Trophoblast cell (in vitro differentiated cells and primary cell): Measurements from ENCODE around the gene CHERP.
A peak's percentile ranks its signal among the peaks of the same experiment; 100 is the strongest.

Experiments used
- DNase-seq, 2 donors: peaks; one replicate each; pipeline ENCODE4 v3.0.0-alpha.2; 2016
- H2AFZ ChIP-seq: 2 replicates; pipeline ENCODE4 v1.6.1; 2013; ENCODE audit warnings: low read length, moderate library complexity, mild to moderate bottlenecking; ENCODE audit not compliant: insufficient read depth, poor library complexity
- H2AK5ac ChIP-seq: 2 replicates; pipeline ENCODE4 v1.6.1; 2013; ENCODE audit warnings: mild to moderate bottlenecking, low read length
- H2BK120ac ChIP-seq: 2 replicates; pipeline ENCODE4 v1.6.1; 2013; ENCODE audit warnings: low read length, mild to moderate bottlenecking, moderate library complexity; ENCODE audit not compliant: insufficient read depth, poor library complexity
- H2BK12ac ChIP-seq: 2 replicates; pipeline ENCODE4 v1.6.1; 2013; ENCODE audit warnings: mild to moderate bottlenecking, low read length, moderate library complexity
- H2BK5ac ChIP-seq: 2 replicates; pipeline ENCODE4 v1.6.1; 2013; ENCODE audit warnings: low read length, low read depth, moderate library complexity, mild to moderate bottlenecking; ENCODE audit not compliant: poor library complexity
- H3K14ac ChIP-seq: 2 replicates; pipeline ENCODE4 v1.6.1; 2013; ENCODE audit warnings: mild to moderate bottlenecking, low read length
- H3K18ac ChIP-seq: 2 replicates; pipeline ENCODE4 v1.6.1; 2013; ENCODE audit warnings: mild to moderate bottlenecking, low read length
- H3K23ac ChIP-seq: 2 replicates; pipeline ENCODE4 v1.6.1; 2013; ENCODE audit warnings: low read length
- H3K27ac ChIP-seq: 2 replicates; pipeline ENCODE4 v1.5.1; 2013; ENCODE audit warnings: low read depth, mild to moderate bottlenecking, inconsistent platforms, low read length, moderate library complexity
- H3K27me3 ChIP-seq: 2 replicates; pipeline ENCODE4 v1.6.1; 2013; ENCODE audit warnings: inconsistent platforms, mild to moderate bottlenecking, low read length, moderate library complexity; ENCODE audit not compliant: insufficient read depth
- H3K36me3 ChIP-seq, 2 experiments: 1 replicate in 1 of 2; 2 replicates in 1 of 2; pipeline ENCODE4 v1.6.1; 2013; ENCODE audit warnings: low read length in 2 of 2, mild to moderate bottlenecking in 2 of 2, moderate library complexity in 1 of 2; ENCODE audit not compliant: insufficient read depth in 2 of 2, control insufficient read depth in 1 of 2
- H3K4ac ChIP-seq: 2 replicates; pipeline ENCODE4 v1.6.1; 2013; ENCODE audit warnings: low read depth, mild to moderate bottlenecking, low read length, moderate library complexity
- H3K4me1 ChIP-seq, 2 experiments: 1 replicate in 1 of 2; 2 replicates in 1 of 2; pipeline ENCODE4 v1.6.1; 2013; ENCODE audit warnings: low read length in 2 of 2, mild to moderate bottlenecking in 2 of 2, moderate library complexity in 1 of 2; ENCODE audit not compliant: insufficient read depth in 2 of 2, control insufficient read depth in 1 of 2
- H3K4me2 ChIP-seq: 2 replicates; pipeline ENCODE4 v1.6.1; 2013; ENCODE audit warnings: inconsistent platforms, mild to moderate bottlenecking, low read length, moderate library complexity
- H3K4me3 ChIP-seq: 2 replicates; pipeline ENCODE4 v1.5.1; 2013; ENCODE audit warnings: mild to moderate bottlenecking, low read depth, low read length, inconsistent platforms
- H3K79me1 ChIP-seq: one replicate; pipeline ENCODE4 v1.6.1; 2013; ENCODE audit warnings: low read length
- H3K79me2 ChIP-seq: 2 replicates; pipeline ENCODE4 v1.6.1; 2013; ENCODE audit warnings: low read length, mild to moderate bottlenecking; ENCODE audit not compliant: control insufficient read depth, insufficient read depth, poor library complexity
- H3K9ac ChIP-seq: 2 replicates; pipeline ENCODE4 v1.6.1; 2013; ENCODE audit warnings: mild to moderate bottlenecking, low read length
- H3K9me3 ChIP-seq: 2 replicates; pipeline ENCODE4 v1.6.1; 2013; ENCODE audit warnings: low read depth, mild to moderate bottlenecking, control low read depth, inconsistent platforms, low read length; ENCODE audit not compliant: insufficient read depth
- H4K12ac ChIP-seq: 2 replicates; pipeline ENCODE4 v1.6.1; 2013; ENCODE audit warnings: low read depth, mild to moderate bottlenecking, low read length, moderate library complexity
- H4K8ac ChIP-seq: 2 replicates; pipeline ENCODE4 v1.6.1; 2013; ENCODE audit warnings: low read depth, mild to moderate bottlenecking, low read length, moderate library complexity
- H4K91ac ChIP-seq: one replicate; pipeline ENCODE4 v1.6.1; 2013; ENCODE audit warnings: low read depth, mild to moderate bottlenecking, low read length, moderate library complexity
- WGBS: extraction: QIAGEN DNeasy Blood & Tissue Kit; methylation state at CpG from one replicate; pipeline ENCODE4 v1.1.7; 2013; ENCODE audit warnings: missing lambda C conversion rate; ENCODE audit not compliant: insufficient read length, insufficient coverage; ENCODE audit errors: extremely low coverage; 5-methylcytosine and 5-hydroxymethylcytosine counted together

CHERP gene

DNA sequence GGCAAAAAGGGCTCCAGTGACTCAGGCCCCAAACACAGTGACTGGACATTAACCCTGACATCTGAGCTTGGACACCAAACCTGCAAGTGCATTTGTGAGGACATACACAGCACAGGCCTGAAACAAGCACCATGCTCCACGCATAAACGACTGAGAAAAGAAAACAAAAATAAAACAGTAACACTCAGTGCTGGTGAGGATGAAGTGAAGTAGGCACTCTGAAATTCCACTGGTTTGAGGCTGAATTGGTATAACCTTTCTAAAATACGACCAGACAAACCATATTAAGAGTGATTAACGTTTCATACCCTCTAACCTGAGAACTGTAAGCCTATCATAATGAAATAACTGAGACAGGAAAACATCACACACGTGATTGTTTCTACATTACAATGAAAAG is 24.5 kb upstream of the CHERP start:
- Histone ChIP-seq H2BK12ac (no peak overlapping the region), H3K14ac (no peak overlapping the region), H3K27ac (no peak overlapping the region), H3K9me3 (peaks cover 1% of the 10 kb centered on the region), H4K12ac (no peak overlapping the region), H3K18ac (no peak overlapping the region), H3K4me2 (no peak overlapping the region), H3K79me2 (peaks cover 7% of the 10 kb centered on the region), H2BK5ac (no peak overlapping the region), H4K8ac (no peak overlapping the region), H3K79me1 (peaks cover 4% of the 10 kb centered on the region), H3K27me3 (no peaks in the 10 kb centered on the region), H2AK5ac (no peak overlapping the region), H3K4me1 (peaks cover 15 to 24% of the 10 kb centered on the region in 2 experiments), H3K23ac (no peak overlapping the region), H3K36me3 (peaks cover 53 to 58% of the 10 kb centered on the region in 2 experiments), H3K4ac (no peak overlapping the region), H3K9ac (no peak overlapping the region), H3K4me3 (no peak overlapping the region), H4K91ac (no peak overlapping the region), H2BK120ac (no peak overlapping the region), H2AFZ (no peak overlapping the region)
- no CpG with 5 or more reads among the region's 5 CpGs for WGBS
- no peak for DNase-seq

- Histone ChIP-seq H3K79me1 (peaks cover 3% of the 10 kb centered on the region), H3K4me1 (peaks cover 15 to 21% of the 10 kb centered on the region in 2 experiments), H3K14ac (no peak overlapping the region), H2BK5ac (no peak overlapping the region), H3K18ac (no peak overlapping the region), H3K79me2 (peaks cover 1% of the 10 kb centered on the region), H2BK120ac (no peak overlapping the region), H4K8ac (no peak overlapping the region), H2AK5ac (no peak overlapping the region), H3K4ac (no peak overlapping the region), H4K91ac (no peak overlapping the region), H3K9me3 (peaks cover 1% of the 10 kb centered on the region), H3K23ac (no peak overlapping the region), H3K36me3 (peaks cover 58 to 64% of the 10 kb centered on the region in 2 experiments), H4K12ac (no peak overlapping the region), H2AFZ (no peak overlapping the region), H2BK12ac (no peak overlapping the region), H3K4me3 (no peak overlapping the region), H3K27ac (no peak overlapping the region), H3K9ac (peak overlapping the region; percentile 31), H3K4me2 (no peak overlapping the region), H3K27me3 (no peaks in the 10 kb centered on the region)
- no peak for DNase-seq
- WGBS: no CpG with 5 or more reads among the region's 10 CpGs
Observed at GRCh38 chr19:16566161-16566560, 23.9 kb upstream of the CHERP start.

GRCh38 chr19:16564842-16565241 is 22.6 kb upstream of the CHERP start:
- no CpG with 5 or more reads among the region's 7 CpGs for WGBS
- no peak overlapping the region for H2BK12ac ChIP-seq
- DNase-seq: no peak
- no peak overlapping the region for H2BK120ac ChIP-seq
- no peak overlapping the region for H3K18ac ChIP-seq
- no peak overlapping the region for H3K23ac ChIP-seq
- H3K27me3 ChIP-seq: no peaks in the 10 kb centered on the region
- peaks cover 66% of the 10 kb centered on the region in 2 experiments for H3K36me3 ChIP-seq
- H4K8ac ChIP-seq: no peak overlapping the region
- H3K4me2 ChIP-seq: no peak overlapping the region
- H3K4me3 ChIP-seq: no peak overlapping the region
- no peak overlapping the region for H3K9ac ChIP-seq
- H3K27ac ChIP-seq: no peak overlapping the region
- no peak overlapping the region for H2AFZ ChIP-seq
- H2BK5ac ChIP-seq: no peak overlapping the region
- H3K4ac ChIP-seq: no peak overlapping the region
- no peak overlapping the region for H4K91ac ChIP-seq
- no peak overlapping the region for H2AK5ac ChIP-seq
- H3K79me2 ChIP-seq: no peaks in the 10 kb centered on the region
- H3K14ac ChIP-seq: no peak overlapping the region
- H4K12ac ChIP-seq: no peak overlapping the region
- H3K4me1 ChIP-seq: peaks cover 9 to 13% of the 10 kb centered on the region in 2 experiments
- peaks cover 3% of the 10 kb centered on the region for H3K79me1 ChIP-seq
- H3K9me3 ChIP-seq: no peaks in the 10 kb centered on the region

- no peaks in the 10 kb centered on the region for H3K27me3 ChIP-seq
- H2AK5ac ChIP-seq: no peak overlapping the region
- no peak overlapping the region for H4K8ac ChIP-seq
- H2AFZ ChIP-seq: no peak overlapping the region
- H3K18ac ChIP-seq: no peak overlapping the region
- H2BK12ac ChIP-seq: no peak overlapping the region
- no CpG with 5 or more reads among the region's 6 CpGs for WGBS
- no peaks in the 10 kb centered on the region for H3K9me3 ChIP-seq
- H2BK120ac ChIP-seq: no peak overlapping the region
- no peak overlapping the region for H3K23ac ChIP-seq
- no peaks in the 10 kb centered on the region for H3K4me1 ChIP-seq
- DNase-seq: no peak
- no peak overlapping the region for H3K14ac ChIP-seq
- H2BK5ac ChIP-seq: no peak overlapping the region
- no peak overlapping the region for H4K91ac ChIP-seq
- no peak overlapping the region for H3K27ac ChIP-seq
- H3K79me1 ChIP-seq: no peaks in the 10 kb centered on the region
- H3K4me2 ChIP-seq: no peak overlapping the region
- H3K79me2 ChIP-seq: no peaks in the 10 kb centered on the region
- H3K4me3 ChIP-seq: no peak overlapping the region
- H3K36me3 ChIP-seq: peaks cover 54 to 67% of the 10 kb centered on the region in 2 experiments
- H4K12ac ChIP-seq: no peak overlapping the region
- H3K4ac ChIP-seq: no peak overlapping the region
- no peak overlapping the region for H3K9ac ChIP-seq
Observed at GRCh38 chr19:16562608-16563025, 20.4 kb upstream of the CHERP start.
